OCI-M1 (cell line): Measurements from ENCODE around the gene FAM120AOS.

Source experiments
- DNase-seq: peaks from one replicate; lab custom pipeline; 2025; lab: John Stamatoyannopoulos, UW

FAM120AOS gene

DNA sequence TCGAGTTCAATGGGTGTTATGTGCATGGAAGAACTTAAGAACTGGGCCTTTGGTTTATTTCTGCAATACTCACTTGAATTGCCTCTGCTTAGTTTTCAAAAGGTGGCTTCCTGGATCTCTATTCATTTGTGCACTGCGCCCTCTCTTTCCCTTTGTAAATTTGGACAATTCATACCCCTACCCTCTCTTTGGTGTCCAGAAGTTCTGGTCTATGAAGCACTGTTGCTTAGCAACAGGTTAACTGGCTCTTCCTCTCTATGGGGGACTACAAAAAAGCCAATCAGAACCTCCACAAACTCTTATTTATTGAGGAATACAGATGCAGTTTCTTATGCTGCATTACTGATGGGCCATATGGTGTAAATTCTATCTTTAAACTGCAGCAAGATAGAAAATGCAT, 15.4 kb downstream of the FAM120AOS start:
- DNase-seq = no peak

DNA sequence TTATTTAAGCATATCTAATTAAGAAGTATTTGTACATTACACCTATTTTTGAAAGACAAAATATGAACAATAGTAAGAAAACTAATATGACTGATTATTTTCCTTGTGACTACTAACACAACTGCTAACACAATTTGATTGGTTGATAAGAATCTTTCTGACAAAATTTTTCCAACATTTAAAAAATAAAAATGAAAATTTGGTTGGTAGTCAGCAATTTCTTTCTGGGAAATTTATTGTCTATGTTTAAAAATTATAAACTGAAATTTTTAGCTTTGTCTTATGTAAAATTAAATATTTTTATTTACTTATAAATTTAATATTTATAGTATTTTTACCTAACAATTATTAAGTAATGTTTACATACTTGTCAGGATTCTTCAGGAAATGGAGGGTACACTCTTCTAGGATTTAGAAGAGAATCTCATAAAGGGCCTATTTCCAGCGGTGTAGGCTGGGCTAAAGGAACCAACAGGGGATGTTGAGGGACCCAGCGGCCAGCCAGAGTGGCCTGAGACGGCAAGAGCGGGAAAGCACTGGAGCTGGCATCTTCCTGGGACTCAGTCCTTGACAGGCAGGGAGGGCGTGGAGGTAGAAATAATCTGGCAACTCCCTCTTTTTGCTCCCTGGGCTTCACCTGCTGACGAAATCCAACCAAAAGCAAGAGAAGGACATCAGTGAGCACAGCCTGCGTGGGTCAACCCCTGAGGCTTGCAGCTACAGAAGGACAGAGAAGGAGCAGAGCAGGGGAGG, 16.6 kb downstream of the FAM120AOS start:
- no peak for DNase-seq

DNA sequence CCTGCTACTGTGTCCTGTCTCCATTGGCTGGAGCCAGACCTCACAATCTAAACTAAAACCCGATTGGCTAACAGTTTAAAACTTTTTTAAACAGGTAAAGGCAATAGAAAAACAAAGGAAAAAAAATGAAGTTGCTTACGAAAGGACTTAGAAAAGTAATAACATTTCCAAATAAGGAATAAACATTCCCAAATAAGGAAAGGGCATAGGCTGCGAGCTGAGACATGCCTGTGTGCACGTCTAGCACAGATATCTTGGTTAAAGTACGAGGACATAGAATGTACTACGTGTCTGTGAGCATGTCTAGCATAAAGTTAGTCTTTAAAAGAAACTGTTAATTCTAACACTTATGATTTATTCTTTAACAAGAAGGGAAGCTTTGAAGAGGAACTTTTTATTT, 17.2 kb downstream of the FAM120AOS start:
- DNase-seq = no peak

DNA sequence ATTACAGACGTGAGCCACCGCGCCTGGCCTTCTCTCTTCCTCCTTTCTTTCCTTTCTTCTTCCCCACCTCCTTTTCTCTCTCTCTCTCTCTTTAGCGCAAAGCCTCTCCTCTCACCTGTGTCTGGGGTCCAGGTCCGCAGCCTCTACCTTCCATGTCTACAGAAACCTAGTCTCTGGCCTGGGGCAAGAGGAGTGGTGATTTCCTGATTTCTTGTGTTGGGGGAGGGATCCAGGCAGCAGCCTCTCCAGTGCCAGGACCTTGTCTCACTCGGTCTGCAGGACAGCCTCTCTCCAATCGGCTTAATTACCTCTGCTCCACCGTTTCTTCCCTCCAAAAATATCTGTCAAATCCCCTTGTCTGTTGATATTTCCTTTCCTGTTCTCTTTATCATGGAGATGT, 18.0 kb downstream of the FAM120AOS start:
- no peak for DNase-seq

DNA sequence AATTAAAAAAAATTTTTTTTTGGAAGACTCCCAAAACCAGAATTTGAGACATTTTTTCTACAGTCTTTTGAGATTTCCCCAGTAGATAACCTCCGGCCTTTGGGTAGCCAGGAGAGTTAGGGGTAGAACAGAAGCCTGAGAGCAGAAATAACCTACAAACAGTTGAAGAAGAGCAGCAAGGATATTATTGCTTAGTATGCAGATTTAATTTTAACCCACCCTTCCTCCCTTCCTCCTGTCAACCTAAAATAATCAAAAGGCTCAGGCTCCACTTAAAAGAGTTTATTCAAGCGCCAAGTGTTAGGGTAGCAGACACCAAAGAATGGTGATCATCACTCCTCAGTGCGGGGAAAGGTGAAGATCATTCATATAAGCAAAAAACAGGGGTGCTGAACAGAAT, 19.3 kb downstream of the FAM120AOS start:
- no peak for DNase-seq

DNA sequence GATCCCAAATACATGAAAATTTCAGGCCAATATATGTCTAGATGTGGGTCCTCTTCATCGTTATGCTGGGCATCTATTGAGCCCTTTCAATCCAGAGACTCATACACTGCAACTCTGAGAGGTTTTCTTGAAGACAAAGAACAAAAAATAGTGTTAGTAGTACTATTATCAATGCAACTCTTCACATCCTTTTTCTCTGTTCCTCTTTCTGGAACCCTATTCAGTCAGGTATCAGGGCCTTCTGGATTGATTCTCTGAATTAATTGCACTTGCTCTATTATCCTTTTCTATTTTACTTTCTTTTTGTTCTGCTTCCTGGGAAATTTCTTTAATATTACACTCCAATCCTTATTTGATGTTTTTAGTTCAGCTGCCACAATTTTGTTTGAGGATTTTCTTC, 20.4 kb downstream of the FAM120AOS start:
- no peak for DNase-seq

DNA sequence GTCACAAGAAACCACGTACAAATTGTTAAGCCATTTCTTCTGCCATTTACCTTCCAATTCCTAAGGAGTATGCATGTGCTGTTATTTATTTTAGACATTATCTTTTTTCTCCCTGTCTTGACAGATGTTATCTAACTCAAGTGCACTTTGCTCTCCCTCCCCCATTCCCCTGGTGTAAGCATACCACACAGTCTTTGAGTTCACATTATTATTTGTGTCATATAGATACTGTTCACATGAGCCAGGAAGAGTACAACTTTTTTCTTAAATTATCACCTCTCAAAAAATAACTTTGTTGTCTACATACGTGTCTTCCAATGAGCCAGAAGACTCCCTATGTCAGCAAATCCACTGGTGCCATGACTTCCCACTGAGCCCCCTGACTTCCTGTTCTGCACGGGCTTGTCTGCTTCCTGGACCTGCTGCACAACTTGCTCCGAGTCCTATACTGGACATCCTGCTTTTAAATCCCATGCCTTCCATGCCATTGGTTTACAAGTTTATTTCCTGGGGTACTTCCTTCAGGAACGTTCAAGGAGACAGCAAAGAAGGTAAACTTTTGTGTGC, 21.8 kb downstream of the FAM120AOS start:
- no peak for DNase-seq

DNA sequence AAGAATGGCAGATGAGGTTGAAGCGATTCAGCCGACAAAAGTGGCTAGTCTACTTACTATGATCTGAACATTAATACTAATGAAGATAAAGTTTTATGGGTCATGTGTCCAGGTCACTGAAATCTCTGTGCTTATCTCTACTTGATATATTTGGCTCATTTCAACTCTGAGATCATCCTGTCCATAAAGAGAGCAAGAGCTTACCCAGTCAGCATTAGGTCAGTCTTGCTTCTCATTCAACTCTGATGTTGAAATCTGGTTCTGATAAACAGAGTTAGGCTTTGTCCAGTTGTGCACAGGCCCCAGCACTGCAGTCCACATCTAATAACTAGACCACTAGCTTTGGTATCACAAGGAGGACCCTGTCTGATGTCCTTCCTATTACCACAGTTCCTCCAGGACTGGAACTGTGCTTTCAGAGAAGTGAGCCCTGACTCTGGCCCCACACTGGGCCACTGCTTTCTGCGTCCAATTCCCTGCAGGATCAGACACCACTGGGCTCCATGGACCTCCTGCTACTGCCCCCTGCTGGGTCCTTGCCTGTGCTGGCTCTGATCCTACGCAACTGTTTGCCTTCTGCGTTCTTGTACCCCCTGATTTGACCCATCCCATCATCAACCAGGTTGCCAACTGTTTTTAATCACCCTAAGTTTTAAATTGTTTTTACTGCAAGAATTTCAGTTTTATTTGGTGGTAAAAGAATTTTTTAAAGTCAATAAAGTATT, 25.6 kb downstream of the FAM120AOS start:
- no peak for DNase-seq

DNA sequence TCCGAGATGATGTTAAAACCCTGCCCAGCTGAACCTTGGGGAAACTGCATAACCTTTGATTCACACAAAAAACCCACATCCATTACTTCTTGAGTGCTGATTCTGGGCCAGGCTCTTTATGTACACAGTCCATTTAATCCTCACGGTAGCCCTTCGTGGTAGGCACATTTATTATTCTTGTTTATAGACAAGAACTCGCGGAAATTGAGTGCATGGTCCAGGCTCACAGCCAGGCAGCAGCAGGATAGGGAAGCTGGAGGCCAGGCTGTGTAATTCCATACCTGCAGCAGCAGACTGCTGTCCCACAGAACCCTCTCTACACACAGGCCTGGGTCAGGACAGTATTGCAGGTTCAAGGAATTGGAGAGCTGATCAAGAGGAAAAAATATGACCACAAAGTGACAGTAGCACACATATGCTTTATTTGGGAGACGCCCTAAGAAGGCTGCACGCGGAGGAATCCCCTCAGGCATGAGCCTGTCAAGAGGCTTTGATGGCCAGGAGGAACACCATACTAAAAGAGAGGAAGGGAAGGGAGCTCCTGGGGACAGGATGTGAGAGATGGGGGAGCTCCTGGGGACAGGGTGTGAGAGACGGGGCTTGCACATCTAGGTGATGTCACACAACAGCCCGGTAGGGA, 30.3 kb downstream of the FAM120AOS start:
- DNase-seq = no peak

DNA sequence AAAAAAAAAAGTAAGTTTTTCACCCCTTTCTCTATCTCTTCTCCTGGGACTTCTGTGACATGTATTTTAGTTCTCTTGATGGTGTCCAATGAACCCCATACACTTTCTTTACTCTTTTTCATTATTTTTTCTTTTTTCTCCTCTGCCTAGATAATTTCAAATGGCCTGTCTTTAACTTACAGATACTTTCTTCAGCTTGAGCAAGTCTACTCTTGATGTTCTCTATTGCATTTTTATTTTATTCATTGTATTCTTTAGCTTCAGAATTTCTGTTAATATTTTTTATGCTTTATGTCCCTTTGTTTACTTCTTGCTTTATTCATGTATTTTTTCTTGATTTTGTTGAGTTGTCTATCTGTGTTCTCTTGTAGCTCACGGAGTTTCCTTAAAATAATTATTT, 34.4 kb downstream of the FAM120AOS start:
- DNase-seq = no peak

DNA sequence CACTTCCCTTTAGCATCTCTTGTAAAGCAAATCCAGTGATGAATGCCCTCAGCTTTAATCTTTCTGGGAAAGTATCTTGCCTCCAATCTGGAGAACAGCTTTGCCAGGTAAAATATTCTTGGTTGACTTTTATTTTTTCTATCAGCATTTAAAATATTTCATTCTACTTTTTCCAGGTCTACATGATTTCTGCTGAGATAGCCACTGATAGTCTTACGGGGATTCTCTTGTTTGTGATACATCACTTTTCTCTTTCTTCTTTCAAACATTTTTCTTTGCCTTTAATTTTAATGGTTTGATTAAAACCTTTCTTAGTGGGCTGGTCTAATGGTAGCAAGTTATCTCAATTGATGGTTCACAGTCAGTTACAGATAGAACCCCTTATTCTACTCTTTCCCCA, 35.8 kb downstream of the FAM120AOS start:
- no peak for DNase-seq

DNA sequence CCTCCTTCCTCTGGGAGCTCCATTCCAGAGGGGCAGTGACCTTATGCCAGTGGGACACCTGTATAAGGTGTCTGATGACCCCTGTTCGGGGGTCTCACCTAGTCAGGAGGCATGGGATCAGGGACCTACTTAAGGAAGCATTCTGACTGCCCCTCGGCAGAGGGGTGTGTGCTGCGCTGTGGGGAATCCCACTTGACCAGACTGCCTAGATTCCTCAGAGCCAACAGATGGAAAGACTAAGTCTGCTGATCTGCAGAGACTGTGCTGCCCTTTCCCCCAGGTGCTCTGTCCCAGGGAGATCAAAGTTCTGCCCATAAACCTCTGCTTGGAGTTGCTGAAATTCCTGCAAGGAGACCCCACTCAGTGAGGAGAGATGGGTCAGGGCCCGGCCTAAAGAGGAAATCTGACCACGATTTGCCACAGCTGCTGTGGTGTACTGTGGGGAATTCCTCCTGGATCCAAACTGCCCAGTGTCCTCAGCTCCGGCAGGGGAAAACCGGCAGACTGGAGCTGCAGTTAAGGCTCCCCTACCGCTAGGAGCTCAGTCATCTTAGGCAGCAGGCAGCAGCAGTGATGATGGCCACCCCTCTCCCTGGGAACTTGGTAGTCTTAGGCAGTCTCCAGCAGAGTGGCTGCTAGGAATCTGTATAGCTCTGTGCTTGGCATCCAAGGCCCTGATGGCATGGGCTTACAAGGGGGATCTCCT, 36.7 kb downstream of the FAM120AOS start:
- DNase-seq = no peak

DNA sequence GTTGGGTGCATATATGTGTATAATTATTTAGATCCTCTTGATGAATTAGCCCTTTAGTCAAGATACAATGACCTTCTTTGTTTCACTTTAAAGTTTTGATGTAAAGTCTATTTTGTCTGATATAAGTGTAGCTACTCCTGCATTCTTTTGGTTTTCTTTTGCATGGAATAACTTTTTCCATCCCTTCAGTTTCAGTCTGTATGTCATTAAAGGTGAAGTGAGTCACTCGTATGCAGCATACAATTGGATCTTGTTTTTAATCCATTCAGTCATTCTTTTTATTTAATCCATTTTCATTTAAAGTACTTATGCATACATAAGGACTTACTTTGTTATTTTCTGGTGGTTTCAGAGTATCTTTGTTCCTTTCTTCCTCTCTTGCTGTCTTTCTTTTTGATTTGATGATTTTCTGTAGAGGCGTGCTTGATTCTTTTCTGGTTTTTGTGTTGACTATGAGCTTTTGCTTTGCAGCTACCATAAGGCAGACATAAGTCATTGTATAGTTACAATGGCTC, 38.1 kb downstream of the FAM120AOS start:
- DNase-seq = no peak

DNA sequence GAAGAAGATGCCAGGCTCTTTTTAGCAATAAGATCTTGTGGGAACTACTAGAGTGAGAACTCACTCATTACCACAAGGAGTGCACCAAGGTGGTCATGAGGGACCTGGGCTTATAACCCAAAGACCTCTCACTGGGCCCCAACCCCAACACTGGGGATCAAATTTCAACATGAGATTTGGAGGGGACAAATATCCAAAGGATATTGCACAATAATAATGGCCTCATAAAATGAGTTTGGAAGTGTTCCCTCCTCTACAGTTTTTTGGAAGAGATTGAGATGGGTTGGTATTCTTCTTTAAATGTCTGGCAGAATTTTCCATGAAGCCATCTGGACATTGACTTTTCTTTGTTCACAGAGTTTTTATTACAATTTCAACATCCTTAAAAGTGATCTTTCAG, 39.9 kb downstream of the FAM120AOS start:
- DNase-seq = no peak

DNA sequence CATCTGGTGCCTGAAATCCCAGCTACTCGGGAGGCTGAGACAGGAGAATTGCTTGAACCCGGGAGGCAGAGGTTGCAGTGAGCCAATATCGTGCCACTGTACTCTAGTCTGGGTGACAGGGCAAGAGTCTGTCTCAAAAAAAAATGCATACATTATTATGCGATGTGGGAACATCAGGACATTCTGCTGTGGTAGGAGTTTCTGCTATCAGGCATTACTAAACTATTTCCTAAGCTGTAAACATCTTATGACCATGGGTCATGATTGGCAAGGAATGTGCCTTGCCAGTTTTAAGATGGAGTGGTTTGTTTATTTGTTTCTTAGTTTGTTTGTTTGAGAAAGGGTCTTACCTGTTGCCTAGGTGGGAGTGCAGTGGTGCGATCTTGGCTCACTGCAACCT, 47.0 kb downstream of the FAM120AOS start:
- no peak for DNase-seq

DNA sequence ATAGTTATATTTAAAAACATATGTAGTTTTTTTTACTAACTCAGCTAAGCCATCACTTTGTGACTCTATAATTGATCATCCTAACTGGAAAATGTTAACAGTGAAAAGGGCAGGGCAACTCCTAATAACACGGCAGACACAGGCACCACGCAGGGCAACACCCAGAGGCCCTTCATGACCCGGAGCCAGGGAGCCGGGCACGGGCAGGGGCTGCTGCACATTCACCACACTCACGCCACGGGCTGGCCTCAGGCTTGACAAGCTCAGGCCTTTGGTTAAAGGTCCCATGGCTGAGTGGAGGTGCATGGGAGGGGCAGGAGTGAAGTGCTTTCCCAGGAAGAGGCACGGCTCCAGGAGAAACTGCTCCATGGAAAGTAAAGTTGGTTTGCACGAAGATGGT, 54.9 kb downstream of the FAM120AOS start:
- DNase-seq = no peak

DNA sequence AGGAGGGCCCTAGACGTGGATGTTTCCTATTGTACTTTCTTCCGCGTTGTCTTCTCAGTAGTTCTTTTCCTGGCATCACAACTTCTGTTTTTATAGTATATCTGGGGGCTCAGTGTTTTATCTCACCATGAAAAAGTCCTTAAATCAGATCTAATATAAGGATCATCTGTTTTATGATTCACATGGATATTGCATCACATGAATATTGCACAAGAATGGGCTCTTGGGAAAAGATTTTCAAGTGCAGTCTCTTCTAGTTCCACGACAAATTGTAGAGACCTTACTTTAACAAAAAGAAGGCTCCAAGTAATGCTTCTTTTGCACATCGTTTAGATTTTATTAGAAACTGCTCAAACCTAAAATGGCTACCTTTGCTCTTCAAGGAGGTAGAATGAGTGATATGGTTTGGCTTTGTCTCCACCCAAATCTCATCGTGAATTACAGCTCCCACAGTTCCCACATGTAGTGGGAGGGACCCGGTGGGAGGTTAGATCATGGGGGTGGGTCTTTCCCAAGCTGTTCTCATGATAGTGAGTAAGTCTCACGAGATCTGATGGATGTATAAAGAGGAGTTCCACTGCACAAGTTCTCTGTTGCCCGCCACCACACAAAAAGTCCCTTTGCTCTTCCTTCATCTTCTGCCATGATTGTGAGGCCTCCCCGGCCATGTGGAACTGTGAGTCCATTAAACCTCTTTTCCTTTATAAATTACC, 55.6 kb downstream of the FAM120AOS start:
- DNase-seq = peak; percentile 37
